Hepatocyte (in vitro differentiated cells): ENCODE results near the gene KRT222.

Experiments
- EZH2 ChIP-seq: fragments of 200-600 bp; sonication (generic); IDR thresholded peaks from 2 replicates; pipeline ENCODE4 v1.6.1; 2016; ENCODE audit warnings: antibody characterized with exemption, mild to moderate bottlenecking, borderline replicate concordance
- EZH2phosphoT487 ChIP-seq: fragments of 200-600 bp; sonication (generic); IDR thresholded peaks from one replicate; pipeline ENCODE4 v1.6.1; 2018; ENCODE audit warnings: antibody characterized with exemption, mild to moderate bottlenecking, low read depth, moderate library complexity; ENCODE audit not compliant: unreplicated experiment, severe bottlenecking
- TF ChIP-seq, protein P1 (sequence below): fragments of 200-600 bp; sonication (generic); IDR thresholded peaks from 2 replicates; pipeline ENCODE4 v1.5.1; 2016; ENCODE audit warnings: antibody characterized with exemption, mild to moderate bottlenecking; ENCODE audit not compliant: poor library complexity

- TF ChIP-seq, protein P1, sequence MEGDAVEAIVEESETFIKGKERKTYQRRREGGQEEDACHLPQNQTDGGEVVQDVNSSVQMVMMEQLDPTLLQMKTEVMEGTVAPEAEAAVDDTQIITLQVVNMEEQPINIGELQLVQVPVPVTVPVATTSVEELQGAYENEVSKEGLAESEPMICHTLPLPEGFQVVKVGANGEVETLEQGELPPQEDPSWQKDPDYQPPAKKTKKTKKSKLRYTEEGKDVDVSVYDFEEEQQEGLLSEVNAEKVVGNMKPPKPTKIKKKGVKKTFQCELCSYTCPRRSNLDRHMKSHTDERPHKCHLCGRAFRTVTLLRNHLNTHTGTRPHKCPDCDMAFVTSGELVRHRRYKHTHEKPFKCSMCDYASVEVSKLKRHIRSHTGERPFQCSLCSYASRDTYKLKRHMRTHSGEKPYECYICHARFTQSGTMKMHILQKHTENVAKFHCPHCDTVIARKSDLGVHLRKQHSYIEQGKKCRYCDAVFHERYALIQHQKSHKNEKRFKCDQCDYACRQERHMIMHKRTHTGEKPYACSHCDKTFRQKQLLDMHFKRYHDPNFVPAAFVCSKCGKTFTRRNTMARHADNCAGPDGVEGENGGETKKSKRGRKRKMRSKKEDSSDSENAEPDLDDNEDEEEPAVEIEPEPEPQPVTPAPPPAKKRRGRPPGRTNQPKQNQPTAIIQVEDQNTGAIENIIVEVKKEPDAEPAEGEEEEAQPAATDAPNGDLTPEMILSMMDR = no peak
- TF ChIP-seq EZH2phosphoT487 (no peak), EZH2 (no peak)
These were observed 38.7 kb upstream of the KRT222 start, which contains the start of gene KRT24 for GRCh38 chr17:40703652-40704051.
